OCI-LY7 (cell line): ENCODE data around the gene ICA1. TPM values are rescaled to one million over a fixed set of nuclear protein-coding genes. Genes with fewer than 3 reads are reported as not detected.

ENCODE experiments used
- BruUV-seq: library from RNA; stranded (reverse); fragments of 400-500 nt; replicated peaks from 2 replicates; lab custom pipeline; 2021; lab: Mats Ljungman, UMichigan
- CTCF ChIA-PET: fragments of 300-600 bp; sonication (Branson Sonifier 250); formaldehyde crosslinking; loops from one replicate; lab custom pipeline; 2022; ENCODE audit warnings: antibody characterized with exemption; ENCODE audit not compliant: unreplicated experiment; lab: Charles Lee
- POLR2A ChIA-PET: fragments of 300-600 bp; sonication (Branson Sonifier 250); formaldehyde crosslinking; loops from one replicate; lab custom pipeline; 2022; ENCODE audit warnings: antibody characterized with exemption; lab: Charles Lee
- DNase-seq: peaks from one replicate; pipeline ENCODE4 v3.0.0-alpha.2; 2015; ENCODE audit warnings: low spot score
- H2AFZ ChIP-seq: fragments of 200-600 bp; sonication (generic), shearing (Covaris generic); 2 replicates; pipeline ENCODE4 v1.6.1; 2014; ENCODE audit warnings: mild to moderate bottlenecking, antibody characterized with exemption, low read length, moderate library complexity
- H3K27ac ChIP-seq: fragments of 200-600 bp; sonication (generic); 2 replicates; pipeline ENCODE4 v1.5.1; 2014; ENCODE audit warnings: mixed run types, low read depth, mild to moderate bottlenecking, moderate library complexity, low read length, inconsistent platforms; ENCODE audit not compliant: poor library complexity, severe bottlenecking
- H3K36me3 ChIP-seq: fragments of 200-600 bp; sonication (generic); 2 replicates; pipeline ENCODE4 v1.6.1; 2014; ENCODE audit warnings: mild to moderate bottlenecking, antibody characterized with exemption, low read length, moderate library complexity, mixed read lengths; ENCODE audit not compliant: insufficient read depth
- H3K4me1 ChIP-seq: fragments of 200-600 bp; sonication (generic); 2 replicates; pipeline ENCODE4 v1.5.1; 2014; ENCODE audit warnings: mild to moderate bottlenecking, low read length; ENCODE audit not compliant: insufficient read depth, poor library complexity, severe bottlenecking
- H3K4me2 ChIP-seq: fragments of 200-600 bp; sonication (generic); 2 replicates; pipeline ENCODE4 v1.6.1; 2014; ENCODE audit warnings: mild to moderate bottlenecking, low read length
- H3K4me3 ChIP-seq: fragments of 200-600 bp; sonication (generic); 2 replicates; pipeline ENCODE4 v1.5.1; 2014; ENCODE audit warnings: mild to moderate bottlenecking, low read depth, low read length; ENCODE audit not compliant: poor library complexity, severe bottlenecking
- H3K79me2 ChIP-seq: fragments of 200-600 bp; sonication (generic); 2 replicates; pipeline ENCODE4 v1.6.1; 2016; ENCODE audit warnings: low read depth, mild to moderate bottlenecking, low read length, moderate library complexity, mixed read lengths; ENCODE audit not compliant: insufficient read depth
- H3K9me2 ChIP-seq: fragments of 200-600 bp; sonication (generic); 2 replicates; pipeline ENCODE4 v1.6.1; 2016; ENCODE audit warnings: mild to moderate bottlenecking, low read length, mixed read lengths; ENCODE audit not compliant: insufficient read depth
- H3K9me3 ChIP-seq: fragments of 200-600 bp; sonication (generic); 2 replicates; pipeline ENCODE4 v1.6.1; 2014; ENCODE audit warnings: mild to moderate bottlenecking, mixed run types, low read length, mixed read lengths
- H4K20me1 ChIP-seq: fragments of 200-600 bp; sonication (generic); 2 replicates; pipeline ENCODE4 v1.6.1; 2014; ENCODE audit warnings: mild to moderate bottlenecking, antibody characterized with exemption, low read length, moderate library complexity, mixed read lengths; ENCODE audit not compliant: insufficient read depth
- CTCF ChIP-seq: fragments of 200-600 bp; sonication (generic); conservative IDR thresholded peaks from 2 replicates; pipeline ENCODE4 v1.5.1; 2014; ENCODE audit warnings: mild to moderate bottlenecking, antibody characterized with exemption, low read length, moderate library complexity, mixed read lengths
- EZH2phosphoT487 ChIP-seq: fragments of 200-600 bp; sonication (generic); IDR thresholded peaks from 2 replicates; pipeline ENCODE4 v1.6.1; 2018; ENCODE audit warnings: low read depth, borderline replicate concordance, mild to moderate bottlenecking, mixed run types, antibody characterized with exemption, low read length, moderate library complexity, mixed read lengths
- intact Hi-C: fragments of 100-400 bp; cut with micrococcal nuclease; formaldehyde crosslinking; loops from one replicate; pipeline ENCODE4 v1.10.0; 2022; ENCODE audit not compliant: unreplicated experiment
- total RNA-seq, 2 experiments: library from RNA; depleted of rRNA in 1 of 2; stranded (reverse); fragments of >200 nt in 1 of 2; shearing (Covaris generic) in 1 of 2; gene quantifications; 2 replicates each; pipeline ENCODE4 v1.2.3, GENCODE V29; 2014 to 2022

ICA1 gene
- total RNA-seq, 2 experiments from 2014 or later, result 0.49 TPM; not detected in 1

- BruUV-seq, result no TSS peak
- POLR2A ChIA-PET, result no interaction called here
- H3K4me1 ChIP-seq, result no peaks in the 10 kb centered on the region
Measured at GRCh38 chr7:8277394-8277982, 15.5 kb upstream of the ICA1 start.

GRCh38 chr7:8274589-8274988 lies 12.6 kb upstream of the ICA1 start:
- intact Hi-C loops, result no loop called here
- no TSS peak for BruUV-seq

More at GRCh38 chr7:8277394-8277982, 15.5 kb upstream of the ICA1 start:
- no peaks in the 10 kb centered on the region for H3K9me3 ChIP-seq
- DNase-seq, result peak; percentile 4
- H3K4me2 ChIP-seq, result no peak overlapping the region
- no peaks in the 10 kb centered on the region for H4K20me1 ChIP-seq
- H3K79me2 ChIP-seq, result no peaks in the 10 kb centered on the region
- H3K27ac ChIP-seq, result no peak overlapping the region
- intact Hi-C loops, result no loop called here
- TF ChIP-seq EZH2phosphoT487 (no peak), CTCF (peak; percentile 62)
- CTCF ChIA-PET, result no interaction called here
- H2AFZ ChIP-seq, result no peak overlapping the region
- no peaks in the 10 kb centered on the region for H3K9me2 ChIP-seq
- H3K4me3 ChIP-seq, result no peak overlapping the region
- no peaks in the 10 kb centered on the region for H3K36me3 ChIP-seq

More at GRCh38 chr7:8274589-8274988, 12.6 kb upstream of the ICA1 start:
- no peak for TF ChIP-seq CTCF
- CTCF ChIA-PET, result no interaction called here
- Histone ChIP-seq H3K27ac (no peak overlapping the region), H3K9me2 (no peaks in the 10 kb centered on the region), H3K36me3 (no peaks in the 10 kb centered on the region), H3K79me2 (no peaks in the 10 kb centered on the region), H3K4me2 (no peak overlapping the region), H2AFZ (no peak overlapping the region), H3K9me3 (no peaks in the 10 kb centered on the region), H3K4me1 (no peaks in the 10 kb centered on the region), H4K20me1 (no peaks in the 10 kb centered on the region), H3K4me3 (no peak overlapping the region)
- POLR2A ChIA-PET, result interaction anchor here (0.7 to 1.2 kb wide), 3 partner anchors 8 to 23 kb away, joined by 3 to 5 read pairs (median 3); no protein-coding TSS in a partner anchor
- DNase-seq, result no peak
